SK-N-SH (cell line): Measurements from ENCODE around the gene CELF2. TPM values are rescaled to one million over a fixed set of nuclear protein-coding genes. Genes with fewer than 3 reads are reported as not detected.

ENCODE experiments used
- CTCF ChIA-PET: fragments of 300-600, 350-600 bp; formaldehyde crosslinking; extraction: SDS; loops from one replicate; lab custom pipeline; 2021; lab: Yijun Ruan, JAX
- POLR2A ChIA-PET: fragments of 350-600 bp; sonication (Branson Sonifier 250); formaldehyde crosslinking; extraction: SDS; loops from one replicate; lab custom pipeline; 2020; ENCODE audit warnings: antibody characterized with exemption, inconsistent platforms; lab: Yijun Ruan, JAX
- DNase-seq: peaks from one replicate; pipeline ENCODE4 v3.0.0; 2012
- H2AFZ ChIP-seq: fragments of 200-600 bp; sonication (generic); 2 replicates; pipeline ENCODE4 v1.8.1; 2016; ENCODE audit warnings: antibody characterized with exemption, mild to moderate bottlenecking, low read depth
- H3F3A ChIP-seq: fragments of 200-600 bp; sonication (generic); replicated peaks from 2 replicates; pipeline ENCODE3; 2016; ENCODE audit warnings: antibody characterized with exemption, mild to moderate bottlenecking; ENCODE audit not compliant: insufficient read depth
- H3K27ac ChIP-seq, 2 experiments: fragments of 200-500 bp in 1 of 2; fragments of 200-600 bp in 1 of 2; sonication (Bioruptor generic) in 1 of 2; sonication (generic), shearing (Covaris generic) in 1 of 2; 2 replicates each; pipeline versions ENCODE4 v1.5.1 to v1.6.1; 2014 to 2016; ENCODE audit warnings: low read depth in 2 of 2, inconsistent platforms in 1 of 2, low read length in 1 of 2, mild to moderate bottlenecking in 1 of 2, mixed read lengths in 1 of 2
- H3K27me3 ChIP-seq: fragments of 200-600 bp; sonication (generic), shearing (Covaris generic); 2 replicates; pipeline ENCODE4 v1.6.1; 2016; ENCODE audit warnings: mixed run types; ENCODE audit not compliant: insufficient read depth
- H3K36me3 ChIP-seq, 2 experiments: fragments of 200-500 bp in 1 of 2; fragments of 200-600 bp in 1 of 2; sonication (Bioruptor generic) in 1 of 2; sonication (generic) in 1 of 2; replicated peaks in 1 of 2; 2 replicates each; pipeline versions ENCODE3 to v1.5.1; 2014 to 2016; ENCODE audit warnings: low read length in 1 of 2, mild to moderate bottlenecking in 1 of 2; ENCODE audit not compliant: insufficient read depth in 2 of 2, control insufficient read depth in 1 of 2
- H3K4me1 ChIP-seq, 2 experiments: fragments of 200-500 bp in 1 of 2; fragments of 200-600 bp in 1 of 2; sonication (Bioruptor generic) in 1 of 2; sonication (generic), shearing (Covaris generic) in 1 of 2; 2 replicates each; pipeline versions ENCODE4 v1.5.1 to v1.6.1; 2014 to 2016; ENCODE audit warnings: low read depth in 1 of 2, low read length in 1 of 2, mixed run types in 1 of 2; ENCODE audit not compliant: insufficient read depth in 2 of 2, control insufficient read depth in 1 of 2
- H3K4me2 ChIP-seq: fragments of 200-600 bp; sonication (generic), shearing (Covaris generic); 2 replicates; pipeline ENCODE4 v1.6.1; 2017; ENCODE audit warnings: mixed run types
- H3K4me3 ChIP-seq, 2 experiments: fragments of 200-500 bp in 1 of 2; fragments of 200-600 bp in 1 of 2; sonication (Bioruptor generic) in 1 of 2; sonication (generic), shearing (Covaris generic) in 1 of 2; 2 replicates each; pipeline versions ENCODE4 v1.5.1 to v1.8.1; 2014 to 2016; ENCODE audit warnings: low read depth in 2 of 2, inconsistent platforms in 1 of 2, low read length in 1 of 2, mild to moderate bottlenecking in 1 of 2, mixed read lengths in 1 of 2, moderate library complexity in 1 of 2
- H3K79me2 ChIP-seq: fragments of 200-600 bp; sonication (generic); 2 replicates; pipeline ENCODE4 v1.8.1; 2017; ENCODE audit warnings: mild to moderate bottlenecking; ENCODE audit not compliant: insufficient read depth
- H3K9ac ChIP-seq: fragments of 200-600 bp; sonication (generic); 2 replicates; pipeline ENCODE4 v1.6.1; 2017; ENCODE audit warnings: mixed run types
- H3K9me2 ChIP-seq: fragments of 200-600 bp; sonication (generic); 2 replicates; pipeline ENCODE4 v1.6.1; 2017; ENCODE audit warnings: mixed run types
- H3K9me3 ChIP-seq: fragments of 200-600 bp; sonication (generic); 2 replicates; pipeline ENCODE4 v1.6.1; 2017; ENCODE audit warnings: mixed run types, mild to moderate bottlenecking, moderate library complexity
- H4K20me1 ChIP-seq: fragments of 200-600 bp; sonication (generic); 2 replicates; pipeline ENCODE4 v1.6.1; 2017; ENCODE audit warnings: mild to moderate bottlenecking, mixed run types; ENCODE audit not compliant: insufficient read depth
- CTCF ChIP-seq: fragments of 200-600 bp; sonication (generic); IDR thresholded peaks from 2 replicates; pipeline ENCODE4 v1.6.1; 2017; ENCODE audit warnings: antibody characterized with exemption, mild to moderate bottlenecking, moderate library complexity
- FOSL2 ChIP-seq: IDR thresholded peaks from 2 replicates; pipeline ENCODE4 v1.4.0; 2012; ENCODE audit warnings: low read depth, mild to moderate bottlenecking, moderate library complexity, borderline replicate concordance
- GABPA ChIP-seq: IDR thresholded peaks from 2 replicates; pipeline ENCODE4 v1.4.0; 2012; ENCODE audit warnings: low read depth, mild to moderate bottlenecking
- IRF3 ChIP-seq: fragments of 150-350 bp; IDR thresholded peaks from 2 replicates; pipeline ENCODE4 v1.6.1; 2016; ENCODE audit warnings: mild to moderate bottlenecking, low read depth, low read length
- MAX ChIP-seq: IDR thresholded peaks from 2 replicates; pipeline ENCODE4 v1.4.0; 2012; ENCODE audit warnings: low read depth
- MXI1 ChIP-seq: IDR thresholded peaks from 2 replicates; pipeline ENCODE4 v1.6.1; 2012; ENCODE audit warnings: mild to moderate bottlenecking, low read depth, low read length, improper control_type of control experiment
- NRF1 ChIP-seq: IDR thresholded peaks from 2 replicates; pipeline ENCODE4 v1.6.1; 2012; ENCODE audit warnings: low read depth, mild to moderate bottlenecking, low read length
- PBX3 ChIP-seq: IDR thresholded peaks from 2 replicates; pipeline ENCODE4; 2012
- REST ChIP-seq: IDR thresholded peaks from 2 replicates; pipeline ENCODE4 v1.6.1; 2012; ENCODE audit warnings: mild to moderate bottlenecking, low read depth, low read length, moderate library complexity
- RXRA ChIP-seq: IDR thresholded peaks from 2 replicates; pipeline ENCODE4 v1.4.0; 2012; ENCODE audit warnings: low read depth, mild to moderate bottlenecking, borderline replicate concordance
- SIN3A ChIP-seq: IDR thresholded peaks from 2 replicates; pipeline ENCODE4 v1.6.1; 2012; ENCODE audit warnings: low read depth, mild to moderate bottlenecking, low read length, moderate library complexity, borderline replicate concordance
- SMC3 ChIP-seq: IDR thresholded peaks from 2 replicates; pipeline ENCODE4 v1.6.1; 2012; ENCODE audit warnings: low read depth, low read length, improper control_type of control experiment
- TAF1 ChIP-seq: IDR thresholded peaks from 2 replicates; pipeline ENCODE4 v1.6.1; 2012; ENCODE audit warnings: low read depth, mild to moderate bottlenecking, low read length, moderate library complexity, borderline replicate concordance
- TCF12 ChIP-seq: IDR thresholded peaks from 2 replicates; pipeline ENCODE4 v1.4.0; 2012
- TEAD4 ChIP-seq: IDR thresholded peaks from 2 replicates; pipeline ENCODE4 v1.4.0; 2012; ENCODE audit warnings: mild to moderate bottlenecking, borderline replicate concordance; ENCODE audit not compliant: insufficient read depth
- USF2 ChIP-seq: fragments of 150-350 bp; IDR thresholded peaks from 2 replicates; pipeline ENCODE4 v1.6.1; 2017; ENCODE audit warnings: antibody characterized with exemption, low read length, low read depth, borderline replicate concordance
- YY1 ChIP-seq: IDR thresholded peaks from 2 replicates; pipeline ENCODE4 v1.4.0; 2012; ENCODE audit warnings: low read depth, mild to moderate bottlenecking
- WGBS: methylation state at CpG from one replicate; pipeline ENCODE4 v1.1.6; 2017; ENCODE audit warnings: low lambda C conversion rate; 5-methylcytosine and 5-hydroxymethylcytosine counted together
- polyA plus RNA-seq, 3 experiments: library from polyadenylated mRNA; depleted of rRNA; stranded (reverse); fragments of >200 nt; gene quantifications; 2 replicates each; pipeline ENCODE4 v1.2.3, GENCODE V29; 2012

Gene CELF2
- polyA plus RNA-seq, 1 of the 3 experiments (the other 2 are of a cell fraction), result 0.03 TPM

GRCh38 chr10:11045995-11046775, 28.5 kb downstream of the CELF2 start:
- DNase-seq, result no peak
- Histone ChIP-seq H3K9me2 (no peaks in the 10 kb centered on the region), H3K27me3 (no peaks in the 10 kb centered on the region), H3K4me2 (no peak overlapping the region), H3K9ac (no peak overlapping the region), H3K4me3 (no peak overlapping the region), H3K4me1 (no peaks in the 10 kb centered on the region), H2AFZ (no peak overlapping the region), H3K79me2 (no peaks in the 10 kb centered on the region), H3F3A (no peaks in the 10 kb centered on the region), H4K20me1 (no peaks in the 10 kb centered on the region), H3K9me3 (no peaks in the 10 kb centered on the region), H3K27ac (no peak overlapping the region), H3K36me3 (no peaks in the 10 kb centered on the region)
- CTCF ChIA-PET, result interaction anchor here (1.4 kb wide), 1 partner anchor 9 kb away, joined by 4 read pairs; no protein-coding TSS in a partner anchor
- WGBS, result 48% methylated on average over 23 of the region's 23 CpGs
- TF ChIP-seq TCF12 (no peak), MAX (no peak), CTCF (no peak), SIN3A (no peak), NRF1 (no peak), YY1 (no peak), USF2 (no peak), PBX3 (no peak), IRF3 (no peak), FOSL2 (no peak)
- POLR2A ChIA-PET, result no interaction called here

GRCh38 chr10:11046776-11047160, 29.1 kb downstream of the CELF2 start:
- no peaks in the 10 kb centered on the region for H3K9me2 ChIP-seq
- no peaks in the 10 kb centered on the region for H3F3A ChIP-seq
- H3K79me2 ChIP-seq, result no peaks in the 10 kb centered on the region
- H3K4me2 ChIP-seq, result no peak overlapping the region
- no peaks in the 10 kb centered on the region for H4K20me1 ChIP-seq
- DNase-seq, result no peak
- H3K36me3 ChIP-seq, result no peaks in the 10 kb centered on the region
- WGBS, result 35% methylated on average over 5 of the region's 5 CpGs
- H2AFZ ChIP-seq, result no peak overlapping the region
- H3K9ac ChIP-seq, result no peak overlapping the region
- H3K27ac ChIP-seq, result no peak overlapping the region
- no peaks in the 10 kb centered on the region for H3K9me3 ChIP-seq
- ChIA-PET CTCF (interaction anchor here (1.4 kb wide), 1 partner anchor 9 kb away, joined by 4 read pairs; no protein-coding TSS in a partner anchor), POLR2A (no interaction called here)
- H3K27me3 ChIP-seq, result no peaks in the 10 kb centered on the region
- no peak overlapping the region for H3K4me3 ChIP-seq
- H3K4me1 ChIP-seq, result no peaks in the 10 kb centered on the region
- no peak for TF ChIP-seq RXRA
- TF ChIP-seq MAX, result no peak
- no peak for TF ChIP-seq TEAD4
- TF ChIP-seq MXI1, result no peak
- TF ChIP-seq TAF1, result no peak
- no peak for TF ChIP-seq SMC3
- TF ChIP-seq REST, result no peak
- no peak for TF ChIP-seq GABPA
